B cell (primary cell): ENCODE results near the gene ZNF407. TPM values are rescaled to one million over a fixed set of nuclear protein-coding genes. Genes with fewer than 3 reads are reported as not detected.

Source experiments
- ATAC-seq: fragments of 200-7000 bp; cut with Tn5 transposase; one replicate; pipeline ENCODE4 v1.10.0; 2021; ENCODE audit warnings: low read depth, mild to moderate bottlenecking, moderate number of reproducible peaks, moderate library complexity
- CTCF ChIA-PET: fragments of 350-600 bp; sonication (Branson Sonifier 250); formaldehyde crosslinking; loops from one replicate; lab custom pipeline; 2021; ENCODE audit warnings: antibody characterized with exemption, inconsistent platforms; lab: Charles Lee
- POLR2A ChIA-PET: fragments of 350-600 bp; sonication (Branson Sonifier 250); formaldehyde crosslinking; loops from one replicate; lab custom pipeline; 2021; ENCODE audit warnings: antibody characterized with exemption; lab: Charles Lee
- DNase-seq: peaks from one replicate; pipeline ENCODE4 v3.0.0; 2013
- H2AFZ ChIP-seq: 2 replicates; pipeline ENCODE4 v1.6.1; 2012; ENCODE audit warnings: mild to moderate bottlenecking, low read depth, low read length; ENCODE audit not compliant: insufficient read depth, poor library complexity, severe bottlenecking
- H3K27ac ChIP-seq, 2 donors: 1 replicate in 1 of 2; 2 replicates in 1 of 2; pipeline ENCODE4 v1.5.1; 2012 to 2013; ENCODE audit warnings: low read length in 2 of 2, mild to moderate bottlenecking in 2 of 2, moderate library complexity in 1 of 2
- H3K27me3 ChIP-seq, 4 experiments: fragments of 200-600 bp in 1 of 4; sonication (generic) in 1 of 4; replicated peaks in 1 of 4; 1 replicate in 2 of 4; 2 replicates in 2 of 4; pipeline versions ENCODE4 v1.6.1 to v1.7.0; 2013 to 2016; ENCODE audit warnings: low read length in 3 of 4, mild to moderate bottlenecking in 2 of 4, mixed read lengths in 1 of 4, moderate library complexity in 1 of 4; ENCODE audit not compliant: insufficient read depth in 4 of 4, control insufficient read depth in 3 of 4; ENCODE audit errors: control extremely low read depth in 1 of 4
- H3K36me3 ChIP-seq, 2 experiments: replicated peaks in 1 of 2; 1 replicate in 1 of 2; 2 replicates in 1 of 2; pipeline versions ENCODE4 v1.6.1 to v1.7.1; 2013; ENCODE audit warnings: low read length in 1 of 2; ENCODE audit not compliant: insufficient read depth in 2 of 2, control insufficient read depth in 1 of 2; ENCODE audit errors: control extremely low read depth in 1 of 2, extremely low read depth in 1 of 2
- H3K4me1 ChIP-seq, 2 donors: fragments of 200-600 bp in 1 of 2; sonication (generic) in 1 of 2; 1 replicate in 1 of 2; 2 replicates in 1 of 2; pipeline versions ENCODE4 v1.5.1 to v1.6.1; 2013 to 2017; ENCODE audit warnings: low read length in 2 of 2; ENCODE audit not compliant: control insufficient read depth in 2 of 2, insufficient read depth in 2 of 2
- H3K4me2 ChIP-seq: replicated peaks from 2 replicates; pipeline ENCODE3; 2012; ENCODE audit warnings: mild to moderate bottlenecking, low read depth, low read length; ENCODE audit not compliant: poor library complexity, severe bottlenecking
- H3K4me3 ChIP-seq, 5 experiments: fragments of 200-600 bp in 1 of 5; sonication (generic) in 1 of 5; 1 replicate in 3 of 5; 2 replicates in 2 of 5; pipeline versions ENCODE4 v1.5.1 to v1.7.0; 2011 to 2016; ENCODE audit warnings: low read length in 4 of 5, mild to moderate bottlenecking in 4 of 5, low read depth in 2 of 5, control low read depth in 1 of 5, moderate library complexity in 1 of 5; ENCODE audit not compliant: insufficient read depth in 1 of 5; ENCODE audit errors: control extremely low read depth in 1 of 5, extremely low read depth in 1 of 5
- H3K79me2 ChIP-seq: fragments of 200-600 bp; sonication (generic); one replicate; pipeline ENCODE4 v1.6.0; 2016; ENCODE audit warnings: low read length; ENCODE audit not compliant: control insufficient read depth, insufficient read depth
- H3K9ac ChIP-seq: fragments of 200-600 bp; sonication (generic); 2 replicates; pipeline ENCODE4 v1.6.1; 2017; ENCODE audit warnings: mild to moderate bottlenecking, low read length, moderate library complexity
- H3K9me3 ChIP-seq, 3 donors: one replicate each; pipeline versions ENCODE4 v1.6.1 to v1.7.1; 2013; ENCODE audit warnings: low read length in 2 of 3; ENCODE audit not compliant: control insufficient read depth in 2 of 3, insufficient read depth in 1 of 3; ENCODE audit errors: control extremely low read depth in 1 of 3
- H4K20me1 ChIP-seq: 2 replicates; pipeline ENCODE4 v1.6.0; 2012; ENCODE audit warnings: mild to moderate bottlenecking, low read length; ENCODE audit not compliant: insufficient read depth, control insufficient read depth, poor library complexity, severe bottlenecking
- H3K27ac Mint-ChIP-seq: one replicate; pipeline ENCODE4 v1.8.0; 2021; ENCODE audit warnings: mixed read lengths
- H3K27me3 Mint-ChIP-seq: one replicate; pipeline ENCODE4 v1.8.0; 2021; ENCODE audit warnings: mixed read lengths
- H3K4me1 Mint-ChIP-seq: one replicate; pipeline ENCODE4 v1.8.0; 2021; ENCODE audit warnings: mixed read lengths
- H3K4me3 Mint-ChIP-seq: one replicate; pipeline ENCODE4 v1.8.0; 2021; ENCODE audit warnings: mixed read lengths
- H3K9me3 Mint-ChIP-seq: one replicate; pipeline ENCODE4 v1.8.0; 2022; ENCODE audit warnings: mixed read lengths; ENCODE audit not compliant: insufficient read depth
- EZH2 ChIP-seq: IDR thresholded peaks from 2 replicates; pipeline ENCODE4 v1.6.1; 2012; ENCODE audit warnings: borderline replicate concordance, low read depth, mild to moderate bottlenecking, moderate library complexity, low read length; ENCODE audit not compliant: insufficient read depth, poor library complexity, severe bottlenecking
- WGBS: methylation state at CpG from one replicate; pipeline ENCODE4 v1.1.5; 2013; ENCODE audit warnings: missing lambda C conversion rate; ENCODE audit not compliant: insufficient coverage; 5-methylcytosine and 5-hydroxymethylcytosine counted together
- intact Hi-C: fragments of 100-400 bp; cut with micrococcal nuclease; formaldehyde crosslinking; loops from one replicate; pipeline ENCODE4 v1.10.0; 2022
- polyA plus RNA-seq: library from polyadenylated mRNA; depleted of rRNA; stranded (reverse); fragments of >200 nt; gene quantifications from 2 replicates; pipeline ENCODE4 v1.2.3, GENCODE V29; 2012
- total RNA-seq, 2 donors: library from RNA; stranded (reverse); fragments of 120-200 nt in 1 of 2; gene quantifications; 1 replicate in 1 of 2; 2 replicates in 1 of 2; pipeline versions ENCODE4 v1.2.3 to v1.2.4, GENCODE V29; 2013 to 2022
- TF ChIP-seq, protein P1 (sequence below): fragments of 200-600 bp; IDR thresholded peaks from one replicate; pipeline ENCODE4 v1.8.0; 2022; ENCODE audit warnings: antibody characterized with exemption, mild to moderate bottlenecking

ZNF407 gene
- total and polyA plus RNA-seq, 2 donors (not counting 1 experiment from before 2014, with no cell fraction given): 4.5 to 37.1 TPM

DNA sequence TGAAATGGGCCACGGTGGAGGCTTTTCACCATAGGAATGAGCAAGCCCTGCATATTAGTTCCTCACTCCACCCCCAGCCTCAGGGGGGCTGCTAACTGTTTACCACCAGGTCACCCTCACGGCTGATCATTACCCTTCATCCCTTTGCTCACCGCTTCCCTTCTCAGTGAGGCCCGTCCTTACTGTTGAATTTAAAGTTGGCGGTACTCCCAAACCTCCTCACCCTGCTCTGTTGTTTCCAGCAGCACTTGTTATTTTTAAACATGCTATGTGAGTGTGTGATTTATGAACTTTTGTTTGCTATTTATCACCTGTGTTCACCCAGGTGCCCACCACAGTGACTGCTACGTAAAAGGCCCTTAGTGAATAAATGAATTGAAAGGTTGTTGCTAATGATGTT, 243.6 kb downstream of the ZNF407 start:
- TF ChIP-seq EZH2: no peak
- TF ChIP-seq, protein P1, sequence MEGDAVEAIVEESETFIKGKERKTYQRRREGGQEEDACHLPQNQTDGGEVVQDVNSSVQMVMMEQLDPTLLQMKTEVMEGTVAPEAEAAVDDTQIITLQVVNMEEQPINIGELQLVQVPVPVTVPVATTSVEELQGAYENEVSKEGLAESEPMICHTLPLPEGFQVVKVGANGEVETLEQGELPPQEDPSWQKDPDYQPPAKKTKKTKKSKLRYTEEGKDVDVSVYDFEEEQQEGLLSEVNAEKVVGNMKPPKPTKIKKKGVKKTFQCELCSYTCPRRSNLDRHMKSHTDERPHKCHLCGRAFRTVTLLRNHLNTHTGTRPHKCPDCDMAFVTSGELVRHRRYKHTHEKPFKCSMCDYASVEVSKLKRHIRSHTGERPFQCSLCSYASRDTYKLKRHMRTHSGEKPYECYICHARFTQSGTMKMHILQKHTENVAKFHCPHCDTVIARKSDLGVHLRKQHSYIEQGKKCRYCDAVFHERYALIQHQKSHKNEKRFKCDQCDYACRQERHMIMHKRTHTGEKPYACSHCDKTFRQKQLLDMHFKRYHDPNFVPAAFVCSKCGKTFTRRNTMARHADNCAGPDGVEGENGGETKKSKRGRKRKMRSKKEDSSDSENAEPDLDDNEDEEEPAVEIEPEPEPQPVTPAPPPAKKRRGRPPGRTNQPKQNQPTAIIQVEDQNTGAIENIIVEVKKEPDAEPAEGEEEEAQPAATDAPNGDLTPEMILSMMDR: no peak
- Mint-ChIP-seq H3K27me3 (no peaks in the 10 kb centered on the region), H3K4me3 (no peak overlapping the region), H3K9me3 (no peaks in the 10 kb centered on the region), H3K4me1 (no peaks in the 10 kb centered on the region), H3K27ac (no peak overlapping the region)
- H3K4me3 ChIP-seq: no peak overlapping the region
- H3K4me2 ChIP-seq: no peak overlapping the region
- no peaks in the 10 kb centered on the region for H4K20me1 ChIP-seq
- intact Hi-C loops: no loop called here
- no peaks in the 10 kb centered on the region for H3K79me2 ChIP-seq
- H3K9ac ChIP-seq: no peak overlapping the region
- CTCF ChIA-PET: no interaction called here
- no peak for ATAC-seq
- peaks cover 0 to 6% of the 10 kb centered on the region in 2 experiments for H3K36me3 ChIP-seq
- no peaks in the 10 kb centered on the region for H3K4me1 ChIP-seq
- WGBS: 95% methylated on average over 2 of the region's 6 CpGs
- H3K27me3 ChIP-seq: no peaks in the 10 kb centered on the region
- no peak overlapping the region for H3K27ac ChIP-seq
- no peaks in the 10 kb centered on the region for H3K9me3 ChIP-seq
- H2AFZ ChIP-seq: no peak overlapping the region
- POLR2A ChIA-PET: no interaction called here
- DNase-seq: no peak

- Histone ChIP-seq H3K27ac (no peak overlapping the region), H3K4me2 (no peak overlapping the region), H3K9ac (no peak overlapping the region), H3K9me3 (no peaks in the 10 kb centered on the region), H3K4me1 (no peaks in the 10 kb centered on the region), H3K36me3 (peaks cover 0 to 3% of the 10 kb centered on the region in 2 experiments), H4K20me1 (no peaks in the 10 kb centered on the region), H3K79me2 (no peaks in the 10 kb centered on the region), H3K4me3 (no peak overlapping the region), H3K27me3 (no peaks in the 10 kb centered on the region), H2AFZ (no peak overlapping the region)
- Mint-ChIP-seq H3K4me3 (no peak overlapping the region), H3K27ac (no peak overlapping the region), H3K4me1 (no peaks in the 10 kb centered on the region), H3K9me3 (no peaks in the 10 kb centered on the region), H3K27me3 (no peaks in the 10 kb centered on the region)
- intact Hi-C loops: no loop called here
- ATAC-seq (no peak), DNase-seq (no peak)
- ChIA-PET CTCF (no interaction called here), POLR2A (no interaction called here)
- 100% methylated on average over 9 of the region's 11 CpGs for WGBS
- TF ChIP-seq, protein P1: no peak
- no peak for TF ChIP-seq EZH2
Measured at GRCh38 chr18:74849301-74849700, 251.6 kb downstream of the ZNF407 start.
